GM18526 (cell line): ENCODE measurements around the gene SGTA.

ENCODE experiments used
- POLR2A ChIP-seq: IDR thresholded peaks from 3 replicates; pipeline ENCODE4 v1.6.1; 2011; ENCODE audit not compliant: insufficient read length; ENCODE audit errors: extremely low read depth

Gene SGTA

GRCh38 chr19:2782936-2783780, at the start of gene SGTA:
Gene SGTA, minus strand, starts transcription at chr19:2783273. Its CDS starts 14,205 bp downstream, at chr19:2769068.
- TF ChIP-seq POLR2A, result peak; percentile 84

GRCh38 chr19:2827840-2828489, 44.9 kb upstream of the SGTA start:
- TF ChIP-seq POLR2A, result no peak

GRCh38 chr19:2827022-2827421, 43.9 kb upstream of the SGTA start:
- no peak for TF ChIP-seq POLR2A

DNA sequence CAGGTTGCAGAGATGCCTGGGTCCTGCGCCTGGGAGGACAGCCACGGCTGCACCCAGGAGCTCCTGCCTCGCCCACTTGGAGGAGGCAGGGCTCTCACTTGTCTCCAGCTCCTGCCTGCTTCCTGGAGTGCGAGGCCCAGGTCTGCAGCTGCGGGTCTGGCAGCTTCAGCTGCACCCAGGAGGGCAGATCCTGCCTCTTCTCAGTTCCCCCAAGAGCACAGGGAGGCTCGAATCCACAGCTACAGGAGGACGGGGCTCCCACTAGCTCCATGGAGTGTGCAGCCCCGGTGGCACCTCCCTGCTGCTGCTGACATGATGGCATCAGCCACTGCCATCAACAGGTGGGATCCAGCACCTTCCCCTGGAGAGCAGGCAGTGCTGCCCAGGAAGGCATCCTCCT, 41.1 kb upstream of the SGTA start:
- no peak for TF ChIP-seq POLR2A

DNA sequence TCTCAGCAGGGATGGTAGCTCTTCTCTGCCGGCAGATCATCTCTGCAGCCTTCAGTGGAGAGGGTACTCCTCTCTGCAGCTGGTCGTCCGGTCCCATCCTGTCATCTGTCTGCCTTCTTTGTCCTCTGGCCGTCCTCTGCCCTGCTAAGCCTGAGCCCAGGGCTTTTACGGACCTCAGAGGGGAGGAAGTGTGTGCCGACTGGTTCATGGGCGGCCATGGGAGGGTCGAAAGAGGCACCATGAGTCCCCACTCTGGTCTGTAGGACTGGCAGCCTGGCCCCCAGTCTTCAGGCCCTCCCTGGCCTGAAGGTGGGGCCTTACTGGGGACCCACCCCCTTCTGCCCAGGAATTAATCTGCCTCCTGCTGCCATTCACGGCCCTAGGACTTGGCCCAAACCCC, 40.6 kb upstream of the SGTA start:
- no peak for TF ChIP-seq POLR2A

DNA sequence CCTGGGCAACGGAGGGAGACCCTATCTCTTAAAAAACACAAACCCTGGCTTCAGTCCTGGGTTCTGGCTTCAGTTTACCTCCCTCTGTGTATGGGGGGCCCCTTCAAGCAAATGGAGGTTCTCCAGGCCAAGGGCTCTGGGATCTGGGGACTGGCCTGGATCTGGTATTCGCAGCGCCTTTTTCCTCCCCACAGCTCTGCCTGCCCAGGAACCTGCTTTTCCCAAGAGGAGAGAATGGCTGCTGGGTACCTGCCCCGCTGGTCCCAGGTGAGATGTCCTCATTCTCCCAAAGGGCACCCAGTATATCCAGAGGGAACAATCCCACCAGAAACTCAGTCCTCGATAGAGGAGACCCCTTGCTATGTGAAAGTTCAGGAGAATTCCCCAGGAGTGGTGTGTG, 39.8 kb upstream of the SGTA start:
- no peak for TF ChIP-seq POLR2A

GRCh38 chr19:2820112-2820702, 37.1 kb upstream of the SGTA start:
- no peak for TF ChIP-seq POLR2A

DNA sequence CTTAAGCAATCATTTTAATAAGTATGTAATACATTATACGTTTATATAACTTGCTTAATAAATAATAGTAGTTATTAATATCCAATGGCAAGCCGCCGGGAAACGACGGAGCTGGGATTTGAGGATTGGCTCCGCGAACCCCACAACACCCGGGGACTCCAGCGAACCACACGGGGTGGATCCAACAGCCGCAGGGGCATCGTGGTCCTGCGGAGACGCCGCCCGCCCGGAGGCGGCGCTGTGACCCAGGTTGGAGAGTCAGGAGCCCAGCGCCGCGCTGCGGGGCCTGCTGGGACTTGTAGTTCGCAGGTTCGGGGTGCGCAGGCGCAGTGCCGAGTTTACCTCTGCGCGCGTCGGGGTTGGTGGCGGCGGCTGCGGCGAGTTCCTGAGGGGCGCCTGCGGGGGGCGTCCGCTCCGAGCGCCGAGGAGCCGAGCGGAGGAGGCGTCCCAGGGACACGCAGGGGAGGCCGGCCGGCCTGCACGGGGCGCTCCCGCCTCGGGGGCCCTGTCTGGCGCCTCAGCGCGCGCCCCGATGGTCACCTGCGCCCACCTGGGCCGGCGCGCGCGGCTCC, 36.6 kb upstream of the SGTA start, which contains the start of gene ZNF554:
TSS of gene ZNF554 (plus strand) at position 329 of the 572 bp plus-strand sequence. CDS start at position 533, 204 bp downstream.
- no peak for TF ChIP-seq POLR2A

- no peak for TF ChIP-seq POLR2A
Measured at GRCh38 chr19:2816641-2817040, 33.6 kb upstream of the SGTA start.

GRCh38 chr19:2815923-2816322, 32.9 kb upstream of the SGTA start:
- TF ChIP-seq POLR2A, result no peak

- no peak for TF ChIP-seq POLR2A
Measured at GRCh38 chr19:2815191-2815614, 32.1 kb upstream of the SGTA start.

DNA sequence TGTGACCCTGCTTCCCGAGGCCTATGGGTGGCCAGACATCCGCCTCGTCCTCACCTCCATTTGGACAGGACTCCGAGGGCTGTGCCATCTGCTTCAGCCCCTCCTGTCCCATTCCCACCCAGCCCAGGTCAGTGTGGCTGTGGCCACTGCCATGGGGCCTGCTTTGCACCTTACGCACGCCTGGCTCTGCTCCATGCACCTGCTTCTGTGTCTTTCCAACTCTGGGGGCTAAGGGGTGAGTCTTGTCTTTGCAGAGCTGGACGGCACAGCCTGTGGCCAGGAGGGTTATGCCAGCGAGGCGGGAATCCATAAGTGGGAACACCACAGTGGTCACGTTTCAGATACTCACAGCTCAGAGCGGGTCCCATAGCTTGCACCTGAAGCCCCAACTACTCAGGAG, 31.4 kb upstream of the SGTA start:
- TF ChIP-seq POLR2A, result no peak

- no peak for TF ChIP-seq POLR2A
Measured at GRCh38 chr19:2813235-2814160, 30.4 kb upstream of the SGTA start.

DNA sequence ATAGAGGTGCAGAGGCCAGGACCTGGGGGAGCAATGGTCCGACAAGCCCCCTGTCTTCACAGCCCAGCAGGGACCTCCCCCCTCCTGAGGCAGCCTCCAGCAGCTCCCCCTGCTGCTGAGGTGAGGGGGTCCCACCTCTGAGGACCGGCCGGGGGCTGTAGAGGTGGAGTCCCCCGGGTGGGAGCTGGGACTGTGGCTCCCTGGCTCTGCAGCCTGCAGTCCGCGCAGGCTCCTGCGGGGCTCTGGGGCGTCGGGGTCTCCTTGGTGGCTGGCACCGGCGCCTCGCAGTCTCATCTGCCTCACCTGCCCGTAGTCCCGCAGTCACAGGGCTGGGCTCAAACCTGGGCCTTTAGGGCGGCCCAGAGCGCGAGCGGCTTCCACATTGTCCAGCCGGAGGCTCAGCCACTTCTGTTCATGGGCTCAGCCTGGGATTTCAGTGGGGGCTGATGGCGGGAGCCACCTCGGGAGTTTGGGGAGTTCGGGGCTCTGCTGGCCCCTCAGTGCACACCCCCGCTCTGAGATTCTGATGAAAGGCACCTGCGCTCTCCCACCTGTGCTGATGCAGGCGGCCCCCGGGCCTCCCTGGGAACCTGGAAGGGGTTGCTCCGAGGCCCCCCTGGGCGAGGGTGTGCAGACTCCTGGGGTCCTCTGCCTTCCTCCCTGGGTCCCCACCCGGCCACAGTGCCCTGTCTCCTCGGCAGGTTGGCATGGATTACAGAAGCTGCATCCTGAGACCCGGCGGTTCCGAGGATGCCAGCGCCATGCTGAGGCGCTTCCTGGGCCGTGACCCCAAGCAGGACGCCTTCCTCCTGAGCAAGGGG, 29.6 kb upstream of the SGTA start:
- no peak for TF ChIP-seq POLR2A
